Measurements from ENCODE around the gene STPG4.
"Not testable (repeated sequence)": the region's sequence is repeated elsewhere in the genome, so short reads cannot be mapped to it uniquely, and the experiment has no call there.

STPG4 gene

DNA sequence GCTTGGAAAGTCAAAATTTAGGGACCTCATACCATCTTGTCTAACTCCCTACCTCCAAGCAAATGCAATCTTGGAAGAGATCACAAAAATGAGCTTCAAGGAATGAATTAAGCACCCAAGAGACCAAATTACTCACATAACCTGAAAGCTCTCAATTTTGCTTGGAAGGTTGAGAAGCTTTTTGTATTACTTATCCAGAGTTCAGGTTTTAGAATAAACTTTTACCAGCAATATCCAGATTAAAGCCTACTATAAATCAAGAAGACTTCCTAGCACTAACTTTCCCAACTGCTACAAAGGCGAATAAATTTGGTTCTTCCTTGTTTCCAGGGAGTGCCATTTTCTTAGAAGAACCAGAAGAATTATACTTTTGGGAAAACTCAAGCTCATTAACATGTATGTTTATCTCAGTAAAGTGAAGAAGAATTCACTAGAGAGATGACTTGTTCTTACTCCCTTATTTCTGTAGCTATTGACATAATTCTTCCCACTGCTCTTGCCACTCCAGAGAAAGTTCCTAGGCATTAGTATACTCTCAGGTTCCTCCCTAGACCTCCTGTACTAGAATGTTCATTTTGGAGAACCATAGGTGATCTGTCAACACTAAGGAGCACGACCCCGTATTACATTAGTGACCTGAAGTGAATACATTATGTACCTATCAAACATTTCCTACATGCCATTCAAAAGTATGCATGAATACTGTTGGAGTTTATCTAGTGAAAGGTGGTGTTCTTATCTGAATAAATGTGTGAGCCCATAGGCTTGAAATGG is 18.0 kb upstream of the STPG4 start:
- no peak for DNase-seq

DNA sequence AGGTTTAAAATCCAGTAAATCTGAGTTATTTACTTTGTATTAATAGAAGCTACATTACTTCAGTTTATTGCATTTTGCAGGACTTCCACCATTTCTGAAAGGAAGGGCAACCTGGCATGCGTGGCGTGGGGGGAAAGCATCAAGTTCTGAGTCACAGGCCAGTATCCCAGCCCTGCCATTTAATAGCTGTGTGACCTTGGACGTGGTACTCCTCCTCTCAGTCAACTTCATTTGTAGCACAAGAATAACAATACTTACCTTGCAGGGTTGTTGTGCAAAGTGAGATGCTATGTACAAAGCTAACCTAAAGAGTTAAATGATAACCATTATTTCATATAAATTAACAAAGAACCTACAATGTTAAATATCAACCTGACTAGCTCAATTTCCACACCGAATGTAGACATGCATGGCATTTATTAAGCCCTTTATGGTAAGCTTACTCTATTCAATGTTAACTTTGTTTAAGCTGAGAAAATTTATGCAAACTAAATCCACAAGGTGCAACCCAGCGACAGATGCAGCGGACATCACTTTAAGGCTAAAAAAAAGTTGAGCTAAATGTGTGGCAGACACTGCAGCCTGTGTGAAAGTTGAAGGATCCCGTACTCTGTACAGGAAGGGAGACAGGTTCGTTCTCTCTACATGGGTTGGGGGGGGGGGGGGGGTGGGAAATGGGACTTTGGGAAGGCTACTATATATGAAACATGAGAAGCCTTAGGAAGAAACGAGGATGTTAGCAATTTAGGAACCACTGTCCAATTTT is 17.2 kb upstream of the STPG4 start:
- no peak for DNase-seq

DNA sequence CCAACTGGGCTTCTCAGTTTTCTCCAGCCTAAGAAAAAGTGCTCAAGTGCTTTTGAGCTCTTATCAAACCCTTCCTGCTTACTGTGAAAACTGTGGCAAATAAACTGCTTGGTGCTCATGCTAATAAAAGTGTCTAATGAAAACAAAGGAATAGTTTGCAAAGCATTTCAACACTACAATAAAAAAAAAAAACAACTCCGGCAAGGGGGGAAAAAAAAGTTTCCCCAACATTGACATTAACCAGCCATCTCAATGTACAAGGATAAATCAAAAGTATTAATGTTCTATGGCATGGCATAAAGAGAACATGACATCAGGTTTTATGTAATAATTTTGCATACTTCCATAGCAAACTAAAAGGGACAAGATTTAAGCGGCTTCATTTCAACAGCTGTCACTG is 14.7 kb upstream of the STPG4 start:
- no peak for DNase-seq

- DNase-seq: not testable (repeated sequence)
These were observed 13.8 kb upstream of the STPG4 start for GRCh38 chr2:47168895-47169294.

GRCh38 chr2:47167149-47167548 is 12.0 kb upstream of the STPG4 start:
- DNase-seq: no peak

- DNase-seq: no peak
These were observed 10.0 kb upstream of the STPG4 start for GRCh38 chr2:47165001-47165555.

GRCh38 chr2:47162780-47163179 is 7.7 kb upstream of the STPG4 start:
- no peak for DNase-seq

DNA sequence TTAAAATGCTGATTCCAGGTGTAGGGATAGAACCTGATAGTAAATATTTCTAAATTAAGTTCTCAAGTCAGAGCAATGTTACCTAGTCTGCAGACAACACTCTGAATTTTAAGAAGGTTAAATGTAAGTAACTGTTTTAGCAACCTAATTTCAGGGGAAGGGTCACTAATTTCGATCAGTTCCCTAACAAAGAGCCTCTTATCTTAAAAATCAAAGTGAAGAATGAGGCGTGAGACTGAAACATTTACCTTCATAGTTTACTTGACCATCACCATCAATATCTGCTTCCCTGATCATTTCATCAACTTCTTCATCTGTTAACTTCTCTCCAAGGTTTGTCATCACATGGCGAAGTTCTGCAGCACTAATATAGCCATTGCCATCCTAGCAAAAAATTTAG is 6.4 kb upstream of the STPG4 start:
- no peak for DNase-seq

DNA sequence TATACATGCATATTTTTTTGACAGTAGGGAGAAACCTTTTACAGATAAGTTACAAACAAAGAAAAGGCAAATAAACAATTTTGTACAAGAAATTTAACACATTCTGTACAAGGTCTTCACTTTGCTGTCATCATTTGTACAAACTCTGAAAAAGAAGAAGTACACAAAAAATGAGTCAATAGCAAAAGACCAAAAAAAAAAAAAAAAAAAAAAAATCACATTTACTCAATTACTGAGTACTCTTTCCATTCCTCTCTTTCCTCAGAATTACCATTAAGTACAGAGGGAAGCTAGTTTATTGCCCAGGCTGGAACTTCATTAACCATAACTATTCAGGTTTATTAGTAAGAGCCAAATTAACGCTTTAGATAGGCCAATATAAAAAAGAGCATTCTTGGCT is 5.6 kb upstream of the STPG4 start:
- DNase-seq: no peak

- DNase-seq: no peak
These were observed 5.1 kb upstream of the STPG4 start for GRCh38 chr2:47160211-47160610.

DNA sequence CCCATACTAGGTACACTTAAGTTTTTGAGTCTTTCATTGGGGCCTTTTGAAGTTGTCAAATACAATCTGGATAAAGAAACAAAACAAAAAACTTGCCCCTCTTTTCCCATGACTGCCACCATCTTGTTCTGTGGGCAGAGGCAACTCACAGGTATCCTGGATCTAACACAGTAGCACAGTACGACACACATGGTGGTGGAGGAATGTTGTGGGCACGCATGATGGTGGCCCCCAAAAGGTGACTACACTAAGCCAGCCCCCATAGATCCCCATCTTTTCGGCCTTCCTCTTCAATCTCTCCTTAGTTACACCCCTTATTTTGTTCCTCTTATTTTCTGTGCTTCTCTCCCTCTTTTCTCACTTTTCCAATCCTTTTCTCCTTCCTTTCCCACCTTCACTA is 4.5 kb upstream of the STPG4 start:
- peak; percentile 22 for DNase-seq

GRCh38 chr2:47158576-47158975 is 3.5 kb upstream of the STPG4 start:
- DNase-seq: no peak

DNA sequence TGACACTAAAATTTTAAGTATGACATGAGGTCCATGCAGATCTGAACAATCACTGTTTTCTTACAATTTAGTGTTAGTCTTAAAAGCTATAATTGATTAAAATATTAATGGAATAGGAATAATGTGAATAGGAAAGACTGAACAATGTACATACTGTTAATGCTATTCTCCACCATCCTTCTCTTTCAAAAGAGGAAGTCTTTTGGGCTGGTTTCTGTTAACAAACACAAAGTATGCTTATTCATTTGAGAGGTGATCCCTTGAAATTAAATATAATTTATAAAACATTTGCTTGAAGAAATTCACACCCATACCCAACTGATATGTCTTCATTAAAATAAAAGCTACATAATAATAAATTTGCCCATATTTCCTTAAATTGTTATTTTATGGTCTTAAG is 2.3 kb downstream of the STPG4 start:
- no peak for DNase-seq

DNA sequence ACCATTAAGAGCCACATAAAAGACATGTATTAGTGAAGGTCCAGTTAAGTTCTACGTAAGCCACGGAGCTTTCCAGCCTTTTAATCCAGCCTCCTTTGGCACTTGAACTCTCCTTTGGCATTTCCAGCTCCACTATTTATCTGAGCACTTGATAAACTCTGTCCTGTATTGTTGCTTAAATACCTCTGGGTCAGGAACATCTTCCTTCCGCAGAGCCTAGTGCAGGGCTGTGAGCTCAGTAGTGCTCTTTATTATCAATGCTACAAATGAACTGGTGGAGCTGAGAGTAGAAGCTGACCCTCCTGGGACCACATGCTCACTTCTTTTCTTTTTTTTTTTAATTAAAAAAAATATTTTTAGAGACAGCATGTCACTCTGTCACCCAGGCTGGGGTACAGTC is 4.9 kb downstream of the STPG4 start:
- DNase-seq: no peak

DNA sequence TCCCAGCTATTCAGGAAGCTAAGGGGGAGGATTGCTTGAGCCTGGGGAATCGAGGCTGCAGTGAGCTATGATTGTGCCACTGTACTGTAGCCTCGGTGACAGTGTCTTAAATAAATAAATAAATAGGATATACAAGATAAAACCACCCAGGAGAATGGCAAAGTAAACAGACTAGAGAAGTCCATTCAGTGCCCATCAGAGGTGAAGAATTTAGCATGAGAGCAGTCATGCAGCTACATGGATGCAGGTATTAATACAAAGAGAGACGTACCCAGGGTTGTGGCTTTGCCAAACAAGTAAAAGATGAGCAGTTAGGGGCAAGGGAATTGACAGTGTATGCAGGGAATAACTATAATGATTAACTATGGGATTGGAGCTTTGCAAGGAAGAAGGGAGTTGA is 8.1 kb downstream of the STPG4 start:
- DNase-seq: no peak

- no peak for DNase-seq
These were observed 9.6 kb downstream of the STPG4 start for GRCh38 chr2:47145466-47145865.

DNA sequence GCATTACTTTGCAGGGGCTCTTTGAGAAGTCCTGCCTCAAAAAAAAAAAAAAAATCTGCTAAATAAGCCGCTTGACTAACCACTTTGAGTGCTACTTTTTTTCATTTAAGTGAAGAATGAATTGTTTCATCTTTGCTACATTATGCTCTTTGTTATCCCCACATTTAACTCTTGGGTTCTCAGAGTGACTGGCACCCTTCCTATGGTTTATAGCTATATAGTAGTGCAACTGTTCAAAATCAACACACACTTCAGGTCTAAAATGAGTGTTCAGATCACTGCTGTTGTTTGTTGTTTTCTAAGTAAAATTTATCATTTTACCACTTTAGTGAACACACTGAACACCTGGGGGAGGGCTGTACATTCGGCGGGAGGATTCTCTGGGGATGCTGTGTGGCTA is 13.6 kb downstream of the STPG4 start:
- DNase-seq: no peak

DNA sequence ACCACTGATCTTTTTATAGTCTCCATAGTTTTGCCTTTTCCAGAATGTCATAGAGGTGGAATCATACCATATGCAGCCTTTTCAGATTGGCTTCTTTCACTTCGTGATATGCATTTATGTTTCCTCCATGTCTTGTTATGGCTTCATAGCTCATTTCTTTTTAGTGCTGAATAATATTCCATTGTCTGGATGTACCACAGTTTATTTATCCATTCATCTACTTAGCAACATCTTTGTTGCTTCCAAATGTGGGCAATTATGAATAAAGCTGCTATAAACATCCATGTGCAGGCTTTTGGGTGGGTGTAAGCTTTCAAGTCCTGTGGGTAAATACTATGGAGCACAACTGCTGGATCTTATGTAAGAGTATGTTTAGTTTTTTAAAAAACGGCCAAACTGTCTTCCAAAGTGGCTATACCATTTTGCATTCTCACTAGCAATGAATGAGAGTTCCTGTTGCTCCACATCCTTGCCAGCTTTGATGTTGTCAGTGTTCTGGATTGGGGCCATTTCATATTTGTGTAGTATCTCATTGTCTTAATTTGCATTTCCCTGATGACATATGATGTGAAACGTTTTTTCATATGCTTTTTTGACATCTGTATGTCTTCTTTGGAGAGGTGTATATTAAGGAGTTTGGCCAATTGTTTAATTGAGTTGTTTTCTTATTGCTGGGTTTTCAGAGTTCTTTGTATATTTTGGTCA is 20.6 kb downstream of the STPG4 start:
- no peak for DNase-seq

DNA sequence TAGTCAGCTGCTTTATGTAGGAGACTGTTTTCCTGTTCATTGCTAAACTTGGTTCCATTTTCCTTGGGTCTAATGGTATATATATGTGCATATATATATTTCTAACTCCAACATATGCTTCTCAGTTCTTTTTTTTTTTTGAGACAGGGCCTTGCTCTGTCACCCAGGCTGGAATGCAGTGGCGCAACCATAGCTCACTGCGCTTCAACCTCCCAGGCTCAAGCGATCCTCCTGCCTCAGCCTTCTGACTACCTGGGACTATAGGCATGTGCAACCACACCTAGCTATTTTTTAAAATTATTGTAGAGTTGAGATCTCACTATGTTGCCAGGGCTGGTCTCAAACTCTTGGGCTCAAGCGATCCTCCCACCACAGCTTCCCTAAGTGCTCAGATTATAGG is 22.1 kb downstream of the STPG4 start:
- no peak for DNase-seq

GRCh38 chr2:47129191-47129706 is 25.9 kb downstream of the STPG4 start:
- DNase-seq: no peak

- DNase-seq: no peak
These were observed 26.4 kb downstream of the STPG4 start for GRCh38 chr2:47128705-47129104.

DNA sequence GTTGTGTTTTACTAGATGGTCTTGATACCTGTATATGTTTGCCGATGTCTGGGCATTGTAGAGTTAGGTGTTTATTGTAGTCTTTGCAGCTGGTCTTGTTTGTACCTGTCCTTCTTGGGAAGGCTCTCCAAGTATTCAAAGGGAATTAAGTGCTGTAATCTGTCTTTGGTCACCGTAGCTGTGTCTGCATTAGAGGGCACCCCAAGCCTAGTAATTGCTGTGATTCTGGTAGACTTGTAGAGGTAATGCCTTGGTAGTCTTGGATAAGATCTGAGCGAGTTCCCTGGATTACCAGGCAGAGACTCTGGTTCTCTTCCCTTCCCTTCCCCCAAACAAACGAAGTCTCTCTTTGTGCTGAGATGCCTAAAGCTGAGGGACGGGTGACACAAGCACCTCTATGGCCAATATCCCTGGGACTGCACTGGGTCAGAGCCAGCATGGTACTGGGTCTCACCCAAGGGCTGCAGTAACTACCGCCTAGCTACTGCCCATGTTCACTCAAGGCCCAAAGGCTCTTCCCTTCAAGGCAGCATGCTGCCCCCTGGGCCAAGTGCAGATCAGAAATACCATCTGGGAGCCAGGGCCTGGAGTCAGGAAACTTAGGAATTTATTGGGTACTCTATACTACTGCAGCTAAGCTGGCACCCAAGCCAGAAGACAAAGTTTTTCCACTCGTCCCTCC is 27.1 kb downstream of the STPG4 start:
- peak; percentile 22 for DNase-seq

DNA sequence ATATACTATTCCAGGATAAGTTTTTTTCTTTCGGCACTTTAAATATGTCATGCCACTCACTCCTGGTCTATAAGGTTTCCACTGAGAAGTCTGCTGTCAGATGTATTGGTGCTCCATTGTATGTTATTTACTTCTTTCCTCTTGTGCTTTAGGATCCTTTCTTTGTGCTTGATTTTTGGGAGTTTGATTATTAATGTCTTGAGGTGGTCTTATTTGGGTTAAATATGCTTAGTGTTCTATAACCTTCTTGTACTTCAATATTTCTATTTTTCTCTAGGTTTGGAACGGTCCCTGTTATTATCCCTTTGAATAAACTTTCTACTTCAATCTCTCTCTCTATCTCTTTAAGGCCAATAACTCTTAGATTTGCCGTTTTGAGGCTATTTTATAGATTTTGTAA is 28.3 kb downstream of the STPG4 start:
- no peak for DNase-seq

Data from NCI-H82 (cell line).